GM19238 (cell line): ENCODE data around the gene NUDT16.
"Not testable (repeated sequence)": the region's sequence is repeated elsewhere in the genome, so short reads cannot be mapped to it uniquely, and the experiment has no call there.

Experiments
- DNase-seq: peaks from one replicate; pipeline ENCODE4 v3.0.0; 2011; ENCODE audit warnings: low spot score; ENCODE audit not compliant: insufficient read length

The NUDT16 gene

DNA sequence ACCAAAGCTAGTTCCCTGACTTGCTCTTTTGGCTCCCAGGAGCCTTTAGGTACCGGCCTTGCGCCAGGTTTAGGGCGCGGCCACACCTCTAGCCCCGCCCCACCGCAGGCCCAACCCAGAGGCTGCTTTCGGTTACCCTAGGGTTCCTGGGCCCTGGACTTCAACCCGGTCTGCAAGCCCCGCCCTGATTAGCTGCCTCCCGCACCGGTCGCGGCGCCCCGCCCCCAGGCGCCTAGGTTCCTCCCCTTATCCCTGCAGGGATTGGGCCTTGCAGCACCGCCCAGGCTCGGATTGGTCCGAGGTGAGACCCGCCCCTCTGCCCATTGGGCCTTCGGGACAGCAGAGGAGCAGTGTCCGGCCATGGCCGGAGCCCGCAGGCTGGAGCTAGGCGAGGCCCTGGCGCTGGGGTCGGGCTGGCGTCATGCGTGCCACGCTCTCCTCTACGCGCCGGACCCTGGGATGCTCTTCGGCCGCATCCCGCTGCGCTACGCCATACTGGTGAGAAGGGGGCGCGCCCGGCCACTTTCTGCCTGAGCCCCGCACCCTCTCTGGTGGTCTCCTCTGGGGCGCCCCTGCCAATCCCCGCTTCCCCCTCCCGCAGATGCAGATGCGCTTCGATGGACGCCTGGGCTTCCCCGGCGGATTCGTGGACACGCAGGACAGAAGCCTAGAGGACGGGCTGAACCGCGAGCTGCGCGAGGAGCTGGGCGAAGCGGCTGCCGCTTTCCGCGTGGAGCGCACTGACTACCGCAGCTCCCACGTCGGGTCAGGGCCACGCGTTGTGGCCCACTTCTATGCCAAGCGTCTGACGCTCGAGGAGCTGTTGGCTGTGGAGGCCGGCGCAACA, at the start of gene NUDT16:
Gene NUDT16 (plus strand): TSS at position 330 of the 847 bp plus-strand sequence. CDS start 31 bp downstream, at position 361.
- DNase-seq: peak; percentile 94

DNA sequence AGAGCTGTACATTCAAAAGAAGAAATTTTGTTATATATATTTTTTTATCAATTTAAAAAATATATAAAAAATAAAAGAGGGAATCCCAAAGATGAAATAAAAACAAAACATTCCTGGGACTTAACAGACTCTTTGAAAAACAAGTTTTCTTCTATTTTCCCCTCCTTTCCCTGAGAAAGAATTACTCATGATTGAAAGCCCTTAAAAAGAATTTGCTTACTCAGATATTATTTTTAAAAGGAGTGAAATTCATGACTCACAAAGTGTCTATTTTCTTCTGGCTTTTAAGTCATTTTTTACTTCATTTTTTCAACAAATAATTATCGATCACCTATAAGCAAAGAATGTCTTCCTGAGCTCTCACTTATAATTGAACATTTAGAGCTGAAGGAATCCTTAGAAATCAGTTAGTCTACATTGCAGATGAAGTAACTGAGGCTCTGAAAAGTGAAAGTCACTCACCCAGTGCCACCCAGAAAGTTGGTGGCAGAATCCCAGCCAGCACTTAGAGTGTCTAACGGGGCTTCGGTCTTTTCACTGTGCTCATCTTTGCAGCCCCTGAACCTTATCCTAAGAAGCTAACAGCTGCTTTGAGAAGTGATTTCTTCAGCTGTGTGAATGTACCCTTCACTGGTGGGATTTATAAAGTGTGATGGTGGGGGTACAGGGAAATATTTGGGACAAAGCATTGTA, 42.5 kb upstream of the NUDT16 start:
- no peak for DNase-seq

DNA sequence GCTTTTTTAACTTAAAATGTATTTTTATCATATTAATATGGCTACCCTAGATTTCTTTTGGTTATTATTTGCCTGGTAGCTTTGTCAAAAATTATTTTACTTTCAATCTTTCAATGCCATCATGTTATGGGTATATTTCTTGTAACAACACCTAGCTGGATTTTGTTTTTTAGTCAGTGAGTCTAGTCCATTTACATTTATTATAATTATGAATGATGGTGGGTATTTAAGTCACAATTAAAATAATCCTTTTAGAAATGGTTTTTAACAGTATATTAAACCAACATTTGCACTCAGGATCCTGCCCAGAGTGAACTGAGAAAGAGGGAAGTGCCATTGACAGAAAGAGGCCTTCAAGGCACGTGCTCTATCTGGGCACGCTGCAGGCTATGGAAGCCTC, 39.8 kb upstream of the NUDT16 start:
- no peak for DNase-seq

DNA sequence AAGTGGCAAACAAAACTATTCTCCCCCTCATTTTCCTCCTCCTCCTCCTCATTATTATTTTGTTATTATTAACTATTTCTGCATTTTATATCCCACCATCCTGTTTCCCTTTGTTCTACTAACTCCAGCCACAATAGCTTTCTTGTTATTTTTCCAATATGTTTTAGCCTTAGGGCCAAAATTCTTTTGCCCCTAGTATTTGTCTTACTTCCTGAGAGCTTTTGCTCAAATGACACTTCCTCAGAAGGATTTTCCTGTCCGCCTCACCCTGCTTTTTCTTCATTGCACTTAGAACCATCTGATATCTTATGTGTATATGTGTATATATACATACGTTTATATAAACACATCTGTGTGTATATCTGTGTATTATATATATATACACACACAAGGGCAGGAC, 32.7 kb upstream of the NUDT16 start:
- DNase-seq: no peak

DNA sequence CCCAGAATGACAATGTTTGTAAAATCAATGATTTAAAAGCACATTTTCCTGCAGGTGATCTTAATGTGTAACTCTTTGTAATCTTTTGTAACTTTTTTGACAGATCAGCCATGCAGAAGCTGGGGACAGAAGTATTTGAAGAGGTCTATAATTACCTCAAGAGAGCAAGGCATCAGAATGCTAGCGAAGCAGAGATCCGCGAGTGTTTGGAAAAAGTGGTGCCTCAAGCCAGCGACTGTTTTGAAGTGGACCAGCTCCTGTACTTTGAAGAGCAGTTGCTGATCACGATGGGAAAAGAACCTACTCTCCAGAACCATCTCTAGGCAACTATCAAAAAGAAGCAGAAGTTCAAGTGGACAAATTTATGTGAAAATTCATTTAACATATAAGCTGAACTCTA, 32.1 kb upstream of the NUDT16 start:
- DNase-seq: no peak

DNA sequence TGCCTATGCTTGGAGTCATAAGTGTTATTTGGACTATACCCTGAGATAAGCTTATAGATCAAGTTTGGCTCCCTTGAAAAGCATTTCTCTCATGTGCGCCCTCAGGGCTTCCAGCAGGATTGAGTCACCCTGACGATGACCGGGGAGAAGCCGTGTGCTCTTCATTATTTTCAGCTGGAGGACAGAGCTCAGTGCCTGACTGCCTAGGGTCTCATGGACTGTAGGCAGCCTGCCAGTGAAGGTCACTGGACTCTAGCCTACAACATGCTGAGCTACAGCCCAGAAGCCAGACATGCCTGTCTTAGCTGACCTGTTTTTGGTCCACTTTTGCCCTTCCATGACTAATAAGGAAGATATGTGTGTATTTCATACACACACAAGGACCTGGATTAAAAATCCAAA, 31.6 kb upstream of the NUDT16 start:
- no peak for DNase-seq

DNA sequence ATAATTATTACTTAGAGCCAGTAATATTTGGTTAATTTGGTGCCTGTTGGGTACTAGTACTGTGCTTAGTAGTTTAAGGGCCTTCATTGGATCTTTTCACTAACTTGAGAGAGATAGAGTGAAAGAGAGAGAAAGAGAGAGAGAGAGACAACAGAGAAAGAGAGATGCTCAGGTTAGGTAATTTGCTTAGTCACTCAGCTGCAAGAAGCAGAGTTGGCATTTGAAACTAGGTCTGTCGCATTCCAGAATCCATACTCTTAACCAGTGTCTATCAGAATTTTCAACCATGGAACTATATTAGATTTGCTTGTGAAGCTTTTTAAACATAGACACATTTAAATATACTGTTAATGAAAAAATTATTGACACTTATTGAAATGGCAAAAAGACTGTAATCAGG, 31.1 kb upstream of the NUDT16 start:
- DNase-seq: no peak

DNA sequence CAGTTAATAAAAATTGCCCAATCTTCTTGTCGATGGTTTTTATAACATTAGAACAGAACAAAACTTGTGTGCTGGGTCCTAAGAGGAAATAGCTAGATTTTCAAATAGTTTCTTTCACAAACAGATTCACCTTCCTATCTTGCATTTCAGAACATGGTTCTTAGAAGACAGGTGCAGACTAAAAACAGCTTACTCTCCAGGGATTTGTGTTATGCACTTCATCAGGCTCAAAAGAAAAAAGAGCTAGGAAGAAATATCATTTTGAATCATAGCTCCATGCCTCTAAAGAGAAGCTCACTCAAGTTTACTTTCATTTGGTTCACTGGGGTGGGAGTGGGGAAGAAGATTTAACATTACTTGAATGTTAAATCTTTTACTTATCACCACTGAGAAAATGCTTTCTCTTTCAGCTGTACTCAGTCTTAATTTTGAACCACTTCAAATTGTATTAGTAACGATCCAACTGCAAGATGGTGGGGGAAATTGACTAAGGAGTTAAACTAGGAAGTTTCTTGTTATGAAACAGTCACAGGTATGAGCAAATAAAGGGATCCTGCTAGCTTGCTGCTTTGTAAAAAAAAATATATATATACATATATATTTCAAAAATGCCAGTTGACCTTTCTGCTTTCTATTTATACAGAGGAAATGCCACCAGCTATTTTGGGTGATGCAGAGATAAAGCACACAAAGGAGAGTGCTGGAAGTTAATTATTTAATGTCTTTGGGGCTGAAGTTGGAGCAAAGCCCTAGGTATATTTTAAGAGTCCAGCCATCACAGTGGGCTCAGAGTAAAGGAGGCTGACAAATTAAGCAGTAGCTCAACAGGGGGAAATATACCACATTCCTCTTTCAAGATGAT, 28.3 kb upstream of the NUDT16 start:
- no peak for DNase-seq

DNA sequence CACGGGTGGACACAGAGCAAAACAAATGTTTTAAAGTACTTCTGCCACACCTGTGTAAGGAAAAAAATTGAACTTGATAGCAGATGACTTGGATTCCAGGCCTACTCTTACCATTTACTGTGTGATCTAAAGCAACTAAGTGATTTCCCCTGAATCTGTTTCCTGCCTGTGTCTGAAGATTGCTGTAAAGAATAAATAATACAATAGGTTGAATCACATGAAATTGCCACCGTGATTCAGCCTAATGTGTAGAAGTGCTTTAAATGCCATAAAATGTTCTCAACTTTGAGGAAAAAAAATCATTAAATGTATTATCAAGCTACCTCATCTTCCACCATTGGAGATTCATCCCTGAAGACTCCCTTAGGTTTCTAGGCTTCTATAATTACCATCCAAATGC, 27.6 kb upstream of the NUDT16 start:
- no peak for DNase-seq

DNA sequence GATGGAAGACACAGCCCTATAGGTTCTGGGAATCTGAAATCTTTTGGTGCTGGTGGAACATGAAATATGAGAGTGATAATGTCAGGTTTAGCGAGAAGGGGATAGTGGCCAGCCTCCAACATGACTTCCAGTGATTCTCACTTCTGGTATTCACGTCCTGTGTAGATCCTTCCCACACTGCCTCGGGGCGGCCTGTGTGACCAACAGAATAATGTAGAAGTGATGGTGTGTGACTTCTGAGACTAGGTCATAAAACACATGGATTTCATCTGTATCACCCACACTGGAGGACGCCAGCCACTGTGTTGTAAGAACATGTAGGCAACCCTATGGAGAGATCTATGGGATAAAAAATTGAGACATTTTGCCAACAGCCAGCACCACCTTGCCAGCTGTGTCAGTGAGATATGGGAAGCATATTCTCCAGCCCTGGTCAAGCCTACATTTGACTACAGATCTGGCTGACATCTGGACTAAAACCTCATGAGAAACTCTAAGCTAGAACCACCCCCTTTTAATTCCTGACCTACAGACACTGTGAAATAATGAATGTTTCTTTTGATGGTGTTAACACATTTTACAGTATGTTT, 25.5 kb upstream of the NUDT16 start:
- no peak for DNase-seq

DNA sequence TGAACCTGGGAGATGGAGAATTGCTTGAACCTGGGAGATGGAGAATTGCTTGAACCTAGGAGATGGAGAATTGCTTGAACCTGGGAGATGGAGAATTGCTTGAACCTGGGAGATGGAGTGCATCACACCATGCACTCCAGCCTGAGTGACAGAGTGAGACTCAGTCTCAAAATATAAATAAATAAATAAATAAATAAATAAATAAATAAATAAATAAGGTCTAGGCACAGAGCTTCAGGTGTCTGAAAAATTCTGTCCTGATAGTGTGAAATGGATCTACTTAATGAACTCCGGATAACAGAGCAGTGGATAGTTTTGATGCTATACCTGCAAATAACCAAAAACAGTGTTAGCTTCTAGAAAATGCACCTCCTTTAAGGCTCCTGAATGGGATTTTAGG, 24.3 kb upstream of the NUDT16 start:
- DNase-seq: no peak

DNA sequence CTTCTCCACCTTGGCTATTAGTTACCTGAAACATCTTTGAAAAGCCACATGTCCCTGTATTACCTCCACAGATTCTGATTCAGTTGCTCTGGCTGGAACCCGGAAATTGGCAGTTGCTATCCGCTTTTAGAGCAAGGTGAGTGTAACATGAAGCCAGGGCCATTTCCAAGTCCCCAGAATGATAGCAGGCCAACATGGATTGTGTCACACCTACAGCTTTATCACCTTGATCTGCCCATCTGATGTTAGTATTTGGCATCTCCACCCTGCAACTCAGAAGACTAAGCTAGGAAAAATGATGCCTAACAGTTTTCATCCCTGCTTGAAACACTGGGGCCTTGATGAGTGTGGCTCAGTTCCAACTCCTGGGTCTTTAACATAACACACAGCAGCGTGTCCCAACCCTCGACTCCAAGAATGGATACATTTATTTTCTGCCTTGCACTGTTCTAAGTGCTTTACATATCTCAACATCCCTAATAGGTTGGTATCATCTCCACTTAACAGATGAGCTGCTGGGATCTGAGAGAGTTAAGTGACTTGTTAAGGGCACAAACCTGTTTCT, 21.3 kb upstream of the NUDT16 start:
- no peak for DNase-seq

DNA sequence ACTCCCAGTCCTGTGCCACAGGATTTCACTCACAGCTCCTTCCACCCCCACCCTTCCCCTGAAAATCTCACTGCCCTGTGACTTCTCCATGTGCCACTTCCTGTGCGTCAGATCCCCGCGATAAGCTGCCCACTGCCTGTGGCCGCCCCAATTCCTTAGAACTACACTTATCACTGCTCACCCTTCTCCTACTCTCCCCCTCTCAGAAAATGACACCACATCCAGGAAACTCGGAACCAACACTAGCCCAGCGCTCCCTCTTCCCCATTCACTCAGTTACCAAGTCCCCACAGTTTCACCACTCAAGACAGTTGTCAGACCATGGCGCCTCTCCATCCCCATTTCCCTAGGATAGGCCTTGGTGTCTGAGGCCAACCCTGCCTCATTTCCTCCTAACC, 20.5 kb upstream of the NUDT16 start:
- not testable (repeated sequence) for DNase-seq

DNA sequence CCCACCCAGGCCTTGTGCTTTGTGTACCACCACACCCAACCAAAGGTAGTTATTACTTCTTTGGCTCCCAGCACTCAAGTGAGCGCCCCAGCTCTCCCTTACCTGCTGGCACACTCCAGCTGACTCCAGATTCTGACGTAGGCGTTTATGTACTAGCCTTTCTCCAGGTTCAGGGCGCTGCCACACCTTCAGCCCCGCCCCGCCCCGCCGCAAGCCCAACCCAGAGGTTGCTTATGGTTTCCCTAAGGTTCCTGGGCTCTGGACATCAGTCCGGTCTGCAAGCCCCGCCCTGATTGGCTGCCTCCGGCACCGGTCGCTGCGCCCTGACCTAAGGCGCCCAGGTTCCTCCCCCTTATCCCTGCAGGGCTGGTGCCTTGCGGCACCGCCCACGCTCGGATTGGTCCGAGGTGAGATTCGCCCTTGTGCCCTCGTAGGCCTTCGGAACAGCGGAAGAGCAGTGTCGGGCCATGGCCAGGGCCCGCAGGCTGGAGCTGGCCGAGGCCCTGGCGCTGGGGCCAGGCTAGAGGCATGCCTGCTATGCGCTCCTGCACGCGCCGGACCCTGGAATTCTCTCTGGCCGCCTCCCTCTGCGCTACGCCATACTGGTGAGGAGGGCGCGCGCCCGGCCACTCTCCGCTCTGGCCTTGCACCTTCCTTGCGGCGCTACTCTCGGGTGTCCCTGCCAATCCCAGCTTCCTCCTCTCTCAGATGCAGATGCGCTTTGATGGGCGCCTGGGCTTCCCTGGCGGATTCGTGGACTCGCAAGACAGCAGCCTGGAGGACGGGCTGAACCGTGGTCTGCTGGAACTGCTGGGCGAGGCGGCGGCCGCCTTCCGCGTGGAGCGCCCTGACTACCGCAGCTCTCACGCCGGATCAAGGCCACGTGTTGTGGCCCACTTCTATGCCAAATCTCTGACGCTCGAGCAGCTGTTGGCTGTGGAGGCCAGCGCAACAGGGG, 19.8 kb upstream of the NUDT16 start:
- peak; percentile 21 for DNase-seq

DNA sequence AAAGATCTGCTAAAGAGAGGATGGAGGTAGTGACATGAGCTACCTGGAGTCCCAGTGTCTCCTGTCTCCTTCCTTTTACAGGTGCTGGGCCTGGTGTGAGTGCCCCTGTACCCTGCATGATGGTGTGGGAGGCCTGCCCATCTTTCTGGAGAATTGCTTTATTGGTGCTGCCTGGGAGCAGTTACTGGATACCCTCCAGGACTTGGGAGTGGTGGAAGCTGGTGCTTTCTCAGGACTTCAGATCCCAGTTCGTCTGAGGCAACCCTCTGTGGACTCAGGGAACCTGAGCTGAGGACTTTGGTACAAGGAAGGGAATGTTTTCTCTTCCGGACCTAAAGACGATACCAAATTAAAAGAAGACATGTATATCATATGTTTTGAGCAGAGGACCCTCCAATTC, 18.3 kb upstream of the NUDT16 start:
- no peak for DNase-seq

DNA sequence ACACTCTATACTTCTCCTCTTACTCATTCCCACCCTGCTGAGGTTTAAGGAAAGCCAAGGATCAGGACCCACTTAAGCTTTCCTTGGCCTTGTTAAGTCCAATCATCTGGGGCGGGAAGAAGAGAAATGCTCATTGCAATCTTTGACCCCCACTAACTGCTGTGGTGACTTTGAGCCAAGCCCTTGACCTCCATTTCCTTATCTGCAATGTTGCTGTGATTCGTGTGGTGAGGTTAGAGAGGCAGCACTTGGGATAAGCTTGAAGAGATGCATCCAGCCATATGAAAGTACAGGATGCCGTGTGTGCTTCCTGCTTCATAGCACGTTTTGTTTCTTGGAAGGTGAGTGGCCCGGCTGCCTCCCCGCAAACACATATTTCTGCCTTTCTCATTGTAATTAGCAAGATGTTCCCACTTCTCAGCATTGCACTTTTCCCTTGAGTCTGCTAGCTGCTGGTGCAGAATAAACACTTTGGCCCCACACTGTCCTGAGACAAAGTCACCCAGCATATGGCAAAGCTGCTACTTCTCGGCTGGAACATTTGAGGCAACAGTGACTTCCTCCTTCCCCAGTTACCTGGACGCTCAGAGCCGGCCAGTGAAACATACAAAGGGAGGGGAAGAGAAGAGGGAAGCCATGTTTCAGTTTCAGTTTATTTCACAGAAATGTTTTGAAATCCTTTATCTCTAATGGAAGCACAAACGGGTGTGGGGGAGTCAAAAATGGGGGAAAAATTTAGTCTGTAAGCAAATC, 10.5 kb upstream of the NUDT16 start:
- no peak for DNase-seq

DNA sequence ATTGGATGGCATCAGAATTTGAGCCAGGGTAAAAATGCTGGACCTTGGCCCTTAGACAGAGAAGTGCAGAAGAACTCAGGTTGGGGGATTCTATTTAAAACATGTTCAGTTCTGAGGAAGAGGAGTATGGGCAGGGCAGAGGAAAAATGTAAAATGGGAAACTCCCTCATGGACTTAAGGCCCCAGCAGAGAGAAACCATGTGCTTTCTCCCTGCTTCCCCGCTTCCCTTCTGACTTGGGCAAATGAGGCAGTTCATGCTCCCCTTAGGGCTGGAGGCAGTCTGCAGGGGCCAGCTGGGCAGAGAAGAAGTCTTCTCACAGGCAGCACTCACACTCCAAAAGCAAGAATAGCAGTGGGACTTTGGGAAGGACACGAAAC, 9.9 kb upstream of the NUDT16 start:
- no peak for DNase-seq

DNA sequence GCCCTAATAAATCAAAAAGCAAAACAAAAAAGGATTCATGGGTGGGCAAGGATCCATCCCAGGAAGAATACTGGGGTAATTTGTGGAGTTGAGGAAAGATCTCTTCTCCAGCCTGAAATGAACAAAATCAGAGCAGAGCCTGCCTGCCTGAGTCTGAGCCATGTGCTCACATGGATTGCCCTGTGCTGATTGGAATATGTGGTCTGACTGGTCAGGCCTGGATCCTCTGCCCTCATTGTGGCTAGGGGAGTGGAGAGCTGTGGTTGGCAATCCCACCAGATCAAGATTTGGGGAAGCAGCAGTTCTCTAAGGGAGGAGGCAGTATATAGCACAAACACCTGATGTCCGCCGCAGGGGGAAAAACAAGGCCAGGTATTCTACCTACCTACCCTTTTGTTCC, 6.8 kb upstream of the NUDT16 start:
- no peak for DNase-seq

DNA sequence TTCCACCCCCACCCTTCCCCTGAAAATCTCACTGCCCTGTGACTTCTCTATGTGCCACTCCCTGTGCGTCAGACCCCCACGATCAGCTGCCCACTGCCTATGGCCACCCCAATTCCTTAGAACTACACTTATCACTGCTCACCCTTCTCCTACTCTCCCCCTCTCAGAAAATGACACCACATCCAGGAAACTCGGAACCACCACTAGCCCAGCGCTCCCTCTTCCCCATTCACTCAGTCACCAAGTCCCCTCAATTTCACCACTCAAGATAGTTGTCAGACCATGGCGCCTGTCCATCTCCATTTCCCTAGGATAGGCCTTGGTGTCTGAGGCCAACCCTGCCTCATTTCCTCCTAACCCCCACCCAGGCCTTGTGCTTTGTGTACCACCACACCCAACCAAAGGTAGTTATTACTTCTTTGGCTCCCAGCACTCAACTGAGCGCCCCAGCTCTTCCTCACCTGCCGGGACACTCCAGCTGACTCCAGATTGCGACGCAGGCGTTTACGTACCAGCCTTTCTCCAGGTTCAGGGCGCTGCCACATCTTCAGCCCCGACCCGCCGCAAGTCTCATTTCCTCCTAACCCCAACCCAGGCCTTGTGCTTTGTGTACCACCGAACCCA, 641 bp upstream of the NUDT16 start:
- not testable (repeated sequence) for DNase-seq
